H9 (cell line): ENCODE data around the gene ASB4. TPM values are rescaled to one million over a fixed set of nuclear protein-coding genes. Genes with fewer than 3 reads are reported as not detected.

Experiments used
- DNase-seq: peaks from one replicate; pipeline ENCODE4 v3.0.0-alpha.2; 2017
- H2AFZ ChIP-seq: one replicate; pipeline ENCODE4 v1.6.1; 2013; ENCODE audit warnings: mild to moderate bottlenecking, low read length, control low read depth, moderate library complexity
- H2AK5ac ChIP-seq: 2 replicates; pipeline ENCODE4 v1.6.1; 2013; ENCODE audit warnings: low read length, control low read depth, mixed read lengths; ENCODE audit not compliant: insufficient read length
- H2BK120ac ChIP-seq: one replicate; pipeline ENCODE4 v1.6.1; 2013; ENCODE audit warnings: low read depth, mild to moderate bottlenecking, low read length, control low read depth, inconsistent platforms; ENCODE audit not compliant: poor library complexity, severe bottlenecking
- H2BK12ac ChIP-seq: 2 replicates; pipeline ENCODE4 v1.6.1; 2013; ENCODE audit warnings: low read length, control low read depth, mixed read lengths, low read depth; ENCODE audit not compliant: insufficient read length
- H2BK15ac ChIP-seq: 2 replicates; pipeline ENCODE4 v1.6.1; 2013; ENCODE audit warnings: low read depth, low read length, control low read depth
- H2BK20ac ChIP-seq: one replicate; pipeline ENCODE4 v1.6.1; 2013; ENCODE audit warnings: low read depth, mild to moderate bottlenecking, low read length, control low read depth, inconsistent platforms; ENCODE audit not compliant: poor library complexity, severe bottlenecking
- H2BK5ac ChIP-seq: 2 replicates; pipeline ENCODE4 v1.6.1; 2013; ENCODE audit warnings: low read length, control low read depth, mixed read lengths; ENCODE audit not compliant: insufficient read length
- H3K14ac ChIP-seq: 2 replicates; pipeline ENCODE4 v1.6.1; 2013; ENCODE audit warnings: low read length, control low read depth; ENCODE audit not compliant: insufficient read depth
- H3K18ac ChIP-seq: 2 replicates; pipeline ENCODE4 v1.6.1; 2013; ENCODE audit warnings: low read depth, mild to moderate bottlenecking, mixed read lengths, low read length, control low read depth; ENCODE audit not compliant: insufficient read length
- H3K23ac ChIP-seq: 2 replicates; pipeline ENCODE4 v1.6.1; 2013; ENCODE audit warnings: low read length, control low read depth, mixed read lengths, low read depth; ENCODE audit not compliant: insufficient read length
- H3K23me2 ChIP-seq: 2 replicates; pipeline ENCODE4 v1.6.1; 2013; ENCODE audit warnings: low read depth, mild to moderate bottlenecking, mixed read lengths, low read length, control low read depth; ENCODE audit not compliant: insufficient read length, poor library complexity, severe bottlenecking
- H3K27ac ChIP-seq: 2 replicates; pipeline ENCODE4 v1.5.1; 2013; ENCODE audit warnings: low read length, control low read depth, mixed read lengths, low read depth; ENCODE audit not compliant: insufficient read length
- H3K27me3 ChIP-seq: 2 replicates; pipeline ENCODE4 v1.6.1; 2013; ENCODE audit warnings: low read length, control low read depth, inconsistent platforms; ENCODE audit not compliant: insufficient read depth
- H3K4ac ChIP-seq: 2 replicates; pipeline ENCODE4 v1.6.1; 2013; ENCODE audit warnings: low read depth, mild to moderate bottlenecking, control low read depth, inconsistent platforms, low read length, moderate library complexity
- H3K4me1 ChIP-seq: 2 replicates; pipeline ENCODE4 v1.6.1; 2013; ENCODE audit warnings: low read length, control low read depth, inconsistent platforms; ENCODE audit not compliant: insufficient read depth
- H3K4me2 ChIP-seq: 2 replicates; pipeline ENCODE4 v1.6.1; 2013; ENCODE audit warnings: low read length, control low read depth, mixed read lengths; ENCODE audit not compliant: insufficient read length, insufficient read depth
- H3K56ac ChIP-seq: 2 replicates; pipeline ENCODE4 v1.6.1; 2013; ENCODE audit warnings: low read depth, mild to moderate bottlenecking, mixed read lengths, low read length, control low read depth; ENCODE audit not compliant: insufficient read length
- H3K79me1 ChIP-seq: 2 replicates; pipeline ENCODE4 v1.6.1; 2013; ENCODE audit warnings: low read depth, mild to moderate bottlenecking, moderate library complexity, low read length, control low read depth, inconsistent platforms; ENCODE audit not compliant: insufficient read depth, poor library complexity, severe bottlenecking
- H3K79me2 ChIP-seq: 2 replicates; pipeline ENCODE4 v1.6.1; 2013; ENCODE audit warnings: low read length, control low read depth, inconsistent platforms; ENCODE audit not compliant: insufficient read depth
- H3K9ac ChIP-seq: 2 replicates; pipeline ENCODE4 v1.6.1; 2013; ENCODE audit warnings: low read length, control low read depth, mixed read lengths; ENCODE audit not compliant: insufficient read length; ENCODE audit errors: extremely low read depth
- H3K9me3 ChIP-seq: one replicate; pipeline ENCODE4 v1.6.1; 2013; ENCODE audit warnings: low read depth, low read length, inconsistent platforms; ENCODE audit not compliant: control insufficient read depth
- H3T11ph ChIP-seq: one replicate; pipeline ENCODE4 v1.6.1; 2013; ENCODE audit warnings: mild to moderate bottlenecking, low read length, control low read depth, inconsistent platforms
- H4K20me1 ChIP-seq: one replicate; pipeline ENCODE4 v1.6.1; 2013; ENCODE audit not compliant: control insufficient read depth, insufficient read length, insufficient read depth
- H4K5ac ChIP-seq: 2 replicates; pipeline ENCODE4 v1.6.1; 2013; ENCODE audit warnings: low read depth, mild to moderate bottlenecking, mixed read lengths, low read length, control low read depth; ENCODE audit not compliant: insufficient read length
- H4K8ac ChIP-seq: replicated peaks from 2 replicates; pipeline ENCODE4 v1.6.1; 2013; ENCODE audit warnings: low read length, control low read depth, mixed read lengths, low read depth; ENCODE audit not compliant: insufficient read length
- H4K91ac ChIP-seq: 2 replicates; pipeline ENCODE4 v1.6.1; 2013; ENCODE audit warnings: low read depth, mild to moderate bottlenecking, moderate library complexity, mixed read lengths, low read length, control low read depth; ENCODE audit not compliant: insufficient read length
- H3K27ac Mint-ChIP-seq, 3 experiments: 2 replicates in 2 of 3; 3 replicates in 1 of 3; pipeline ENCODE4 v1.8.0; 2020 to 2021; ENCODE audit warnings: mixed read lengths in 3 of 3, mild to moderate bottlenecking in 1 of 3, moderate library complexity in 1 of 3
- H3K27me3 Mint-ChIP-seq: 2 replicates; pipeline ENCODE4 v1.8.0; 2021; ENCODE audit warnings: low read depth, mild to moderate bottlenecking, moderate library complexity, mixed read lengths
- H3K36me3 Mint-ChIP-seq, 3 experiments: 2 replicates in 2 of 3; 3 replicates in 1 of 3; pipeline ENCODE4 v1.8.0; 2020 to 2021; ENCODE audit warnings: low read depth in 3 of 3, mixed read lengths in 3 of 3; ENCODE audit not compliant: insufficient read depth in 1 of 3
- H3K4me1 Mint-ChIP-seq, 2 experiments: 2 replicates each; pipeline ENCODE4 v1.8.0; 2020; ENCODE audit warnings: mixed read lengths in 2 of 2
- H3K4me3 Mint-ChIP-seq, 2 experiments: 2 replicates in 1 of 2; 3 replicates in 1 of 2; pipeline ENCODE4 v1.8.0; 2020 to 2021; ENCODE audit warnings: mild to moderate bottlenecking in 2 of 2, mixed read lengths in 2 of 2, moderate library complexity in 1 of 2
- H3K9me3 Mint-ChIP-seq, 2 experiments: 2 replicates in 1 of 2; 3 replicates in 1 of 2; pipeline ENCODE4 v1.8.0; 2020; ENCODE audit warnings: mild to moderate bottlenecking in 2 of 2, mixed read lengths in 2 of 2, moderate library complexity in 1 of 2
- CTCF ChIP-seq: fragments of 200-600 bp; sonication (generic); conservative IDR thresholded peaks from 3 replicates; pipeline ENCODE4 v1.8.0; 2021; ENCODE audit warnings: antibody characterized with exemption, mild to moderate bottlenecking
- WGBS: extraction: QIAGEN DNeasy Blood & Tissue Kit; methylation state at CpG from one replicate; pipeline ENCODE4 v1.1.7; 2013; ENCODE audit warnings: missing lambda C conversion rate, low lambda C conversion rate, mixed read lengths; ENCODE audit not compliant: insufficient read length; ENCODE audit errors: extremely low coverage; 5-methylcytosine and 5-hydroxymethylcytosine counted together
- total RNA-seq: library from RNA; stranded (reverse); gene quantifications from 2 replicates; pipeline ENCODE4 v1.2.1, GENCODE V29; 2021

The ASB4 gene
- total RNA-seq, 1 experiment from 2014 or later, result not detected

- no peak overlapping the region for H3K9ac ChIP-seq
- no peak overlapping the region for H4K91ac ChIP-seq
- H3K27ac ChIP-seq, result no peak overlapping the region
- H3K4me3 Mint-ChIP-seq, result no peak overlapping the region
- H3K4me2 ChIP-seq, result no peak overlapping the region
- no peak overlapping the region for H2BK20ac ChIP-seq
- no peak overlapping the region for H2AK5ac ChIP-seq
- no peaks in the 10 kb centered on the region for H3K23me2 ChIP-seq
- H3T11ph ChIP-seq, result no peak overlapping the region
- no peak overlapping the region for H3K18ac ChIP-seq
- H3K27me3 ChIP-seq, result no peaks in the 10 kb centered on the region
- no peak overlapping the region for H4K5ac ChIP-seq
- WGBS, result no CpG with 5 or more reads among the region's 6 CpGs
- H3K56ac ChIP-seq, result no peak overlapping the region
- no peaks in the 10 kb centered on the region for H3K79me2 ChIP-seq
- H3K27me3 Mint-ChIP-seq, result no peaks in the 10 kb centered on the region
- no peak overlapping the region for H2AFZ ChIP-seq
- no peaks in the 10 kb centered on the region for H3K9me3 ChIP-seq
- H3K9me3 Mint-ChIP-seq, result no peaks in the 10 kb centered on the region
- TF ChIP-seq CTCF, result no peak
- H2BK120ac ChIP-seq, result no peak overlapping the region
- no peak overlapping the region for H2BK15ac ChIP-seq
- no peak overlapping the region for H2BK5ac ChIP-seq
- H3K4me1 Mint-ChIP-seq, result peaks cover 11% of the 10 kb centered on the region in 2 experiments
- no peak overlapping the region for H3K14ac ChIP-seq
- DNase-seq, result no peak
- H4K20me1 ChIP-seq, result no peaks in the 10 kb centered on the region
- H4K8ac ChIP-seq, result no peak overlapping the region
- no peaks in the 10 kb centered on the region for H3K36me3 Mint-ChIP-seq
- H3K27ac Mint-ChIP-seq, result no peak overlapping the region
- no peaks in the 10 kb centered on the region for H3K4me1 ChIP-seq
- H3K79me1 ChIP-seq, result no peaks in the 10 kb centered on the region
- H2BK12ac ChIP-seq, result no peak overlapping the region
- H3K23ac ChIP-seq, result no peak overlapping the region
- H3K4ac ChIP-seq, result no peak overlapping the region
Measured at GRCh38 chr7:95547361-95548348, 61.9 kb downstream of the ASB4 start.
